K562 (cell line): ENCODE data around the gene SCRN1. TPM values are rescaled to one million over a fixed set of nuclear protein-coding genes. Genes with fewer than 3 reads are reported as not detected.
A peak's percentile ranks its signal among the peaks of the same experiment; 100 is the strongest.

Source experiments
- CEBPB ChIP-seq: fragments of 450-650 bp; IDR thresholded peaks from 2 replicates; pipeline ENCODE4 v1.6.1; 2016; ENCODE audit warnings: missing genetic modification characterization, missing compliant biosample characterization
- CREM ChIP-seq: IDR thresholded peaks from 2 replicates; pipeline ENCODE4 v1.6.1; 2014; ENCODE audit warnings: antibody characterized with exemption, low read depth
- CTBP1 ChIP-seq: fragments of 450-650 bp; IDR thresholded peaks from 2 replicates; pipeline ENCODE4 v1.6.1; 2016; ENCODE audit warnings: borderline replicate concordance
- CTCF ChIP-seq, 3 experiments: IDR thresholded peaks in 2 of 3; conservative IDR thresholded peaks in 1 of 3; 2 replicates each; pipeline ENCODE4 v1.5.1; 2011 to 2012; ENCODE audit warnings: low read length in 3 of 3, mild to moderate bottlenecking in 3 of 3, control low read depth in 2 of 3, improper control_type of control experiment in 1 of 3, inconsistent platforms in 1 of 3, low read depth in 1 of 3, mixed read lengths in 1 of 3, moderate library complexity in 1 of 3; ENCODE audit not compliant: insufficient read depth in 2 of 3
- E2F5 ChIP-seq: sonication (generic); formaldehyde crosslinking; IDR thresholded peaks from 2 replicates; pipeline ENCODE4 v1.8.0; 2022; ENCODE audit warnings: mild to moderate bottlenecking, missing genetic modification reagents
- FOXK1 ChIP-seq: sonication (generic); formaldehyde crosslinking; IDR thresholded peaks from 2 replicates; pipeline ENCODE4 v1.8.0; 2022; ENCODE audit warnings: missing genetic modification reagents, mild to moderate bottlenecking, borderline replicate concordance
- JUND ChIP-seq, 2 experiments: IDR thresholded peaks; 2 replicates in 1 of 2; 3 replicates in 1 of 2; pipeline ENCODE4 v1.6.1; 2011; ENCODE audit warnings: borderline replicate concordance in 2 of 2, low read depth in 2 of 2, low read length in 2 of 2, improper control_type of control experiment in 1 of 2, missing biosample characterization in 1 of 2, missing genetic modification characterization in 1 of 2, missing genetic modification reagents in 1 of 2
- KLF16 ChIP-seq: IDR thresholded peaks from 2 replicates; pipeline ENCODE4 v1.6.1; 2016; ENCODE audit warnings: antibody characterized with exemption
- MBD1 ChIP-seq: fragments of 250-450 bp; sonication (Bioruptor Pico); IDR thresholded peaks from 2 replicates; pipeline ENCODE4 v1.8.0; 2022; ENCODE audit warnings: inconsistent platforms
- RCOR1 ChIP-seq, 2 experiments: IDR thresholded peaks; 2 replicates each; pipeline ENCODE4 v1.6.1; 2012; ENCODE audit warnings: low read depth in 2 of 2, low read length in 2 of 2, borderline replicate concordance in 1 of 2, improper control_type of control experiment in 1 of 2
- RREB1 ChIP-seq: fragments of 250-450 bp; sonication (Bioruptor Pico); IDR thresholded peaks from 2 replicates; pipeline ENCODE4 v1.4.0; 2020
- SIN3B ChIP-seq: fragments of 450-650 bp; IDR thresholded peaks from 2 replicates; pipeline ENCODE4 v1.6.1; 2017; ENCODE audit warnings: low read depth, mild to moderate bottlenecking, moderate library complexity
- SMC3 ChIP-seq: conservative IDR thresholded peaks from 2 replicates; pipeline ENCODE4 v1.6.1; 2011; ENCODE audit warnings: low read depth, low read length, improper control_type of control experiment; ENCODE audit not compliant: insufficient read depth
- SP1 ChIP-seq: sonication (generic); formaldehyde crosslinking; IDR thresholded peaks from 2 replicates; pipeline ENCODE4 v1.8.1; 2022; ENCODE audit warnings: mild to moderate bottlenecking, missing genetic modification reagents
- SREBF1 ChIP-seq: fragments of 150-350 bp; IDR thresholded peaks from 2 replicates; pipeline ENCODE4 v1.6.1; 2014; ENCODE audit warnings: antibody characterized with exemption, low read depth, low read length, borderline replicate concordance
- ZFP36 ChIP-seq: fragments of 150-350 bp; IDR thresholded peaks from 2 replicates; pipeline ENCODE4 v1.6.1; 2018; ENCODE audit warnings: low read length, low read depth; ENCODE audit not compliant: partially characterized antibody
- ZNF232 ChIP-seq: sonication (generic); formaldehyde crosslinking; IDR thresholded peaks from 2 replicates; pipeline ENCODE4 v1.8.0; 2022; ENCODE audit warnings: mild to moderate bottlenecking, missing genetic modification reagents
- polyA plus RNA-seq, 8 experiments: library from polyadenylated mRNA; depleted of rRNA in 4 of 8; stranded (reverse) in 5 of 8; unstranded in 3 of 8; fragments of >200 nt; fragmentation: Nextera tagmentation in 2 of 8; fragmentation: Illumina TruSeq in 1 of 8; extraction: Ambion mirVana in 2 of 8; extraction: Trizol in 1 of 8; gene quantifications; 2 replicates each; pipeline versions ENCODE4 v1.2.1 to v1.2.3, GENCODE V29; 2011 to 2014; ENCODE audit warnings: inconsistent platforms in 1 of 8, missing spikeins in 1 of 8
- total RNA-seq, 7 experiments: library from RNA; depleted of rRNA in 6 of 7; stranded (reverse); fragments of >200 nt in 6 of 7; fragmentation: Illumina TruSeq in 2 of 7; extraction: Trizol in 2 of 7; gene quantifications; 2 replicates each; pipeline versions ENCODE4 v1.2.1 to v1.2.3, GENCODE V29; 2011 to 2021; ENCODE audit warnings: low replicate concordance in 1 of 7

The SCRN1 gene
- total and polyA plus RNA-seq, 9 of the 15 experiments (the other 6 are each of a cell fraction or from before 2014, with no cell fraction given) = 0.13 to 1.4 (median 0.20) TPM

- TF ChIP-seq ZFP36 (peak; percentile 11), FOXK1 (CRISPR knock-in tag) (no peak), JUND (IDR thresholded peaks at IDR 0.05; ENCODE audit: borderline replicate concordance, low read depth, low read length) (peak; percentile 12; the same call in 1 of the 2 replicates), JUND (tag; IDR thresholded peaks at IDR 0.05; ENCODE audit: borderline replicate concordance, low read depth, low read length) (no peak; the same call in 2 of the 3 replicates), CREM (0 out of 2 replicates have a peak, but pooled peaks have one; percentile 11), RCOR1 (IDR thresholded peaks at IDR 0.05; ENCODE audit: borderline replicate concordance in 1 of 2, low read depth in 2 of 2, low read length in 2 of 2) (peak in 1 of 2 experiments; percentile 38; a peak in 1 of 4 replicates), KLF16 (peak; percentile 60; the same call in 1 of the 2 replicates), CTBP1 (0 out of 2 replicates have a peak, but pooled peaks have one; percentile 56), CEBPB (tag) (no peak), CTCF (IDR thresholded peaks at IDR 0.05 in 2 of 3, conservative IDR thresholded peaks at IDR 0.05 in 1 of 3; ENCODE audit: insufficient read depth in 2 of 3, low read depth in 1 of 3, low read length in 3 of 3) (peak; percentile 91 to 93 (median 91)), SMC3 (peak; percentile 86), SREBF1 (no peak), SIN3B (no peak), MBD1 (no peak), E2F5 (CRISPR knock-in tag) (no peak), SP1 (CRISPR knock-in tag) (peak; percentile 32; the same call in 1 of the 2 replicates), ZNF232 (CRISPR knock-in tag) (0 out of 2 replicates have a peak, but pooled peaks have one; percentile 36), RREB1 (CRISPR knock-in tag) (no peak)
Measured at GRCh38 chr7:29921404-29922010, 68.1 kb downstream of the SCRN1 start (continued).
